T-cell (primary cell): ENCODE data around the gene AARSD1. TPM values are rescaled to one million over a fixed set of nuclear protein-coding genes. Genes with fewer than 3 reads are reported as not detected.
A peak's percentile ranks its signal among the peaks of the same experiment; 100 is the strongest.

Experiments
- ATAC-seq, 4 experiments: fragments of 200-7000 bp in 3 of 4; fragments of 150-1000 bp in 1 of 4; cut with Tn5 transposase; replicated peaks in 1 of 4; 1 replicate in 3 of 4; 2 replicates in 1 of 4; pipeline ENCODE4 v1.10.0; 2021; ENCODE audit warnings: moderate library complexity in 3 of 4, mild to moderate bottlenecking in 2 of 4, moderate number of reproducible peaks in 1 of 4
- CTCF ChIA-PET, 2 donors: fragments of 300-600 bp; sonication (Branson Sonifier 250); formaldehyde crosslinking; loops; one replicate each; lab custom pipeline; 2022; ENCODE audit warnings: antibody characterized with exemption in 2 of 2; lab: Charles Lee
- POLR2A ChIA-PET, 2 donors: fragments of 300-600 bp; sonication (Branson Sonifier 250); formaldehyde crosslinking; loops; one replicate each; lab custom pipeline; 2022; ENCODE audit warnings: antibody characterized with exemption in 2 of 2; lab: Charles Lee
- DNase-seq, 35 experiments: peaks; one replicate each; pipeline versions ENCODE4 v3.0.0 to v3.0.0-alpha.2; 2013 to 2023
- H3K27ac ChIP-seq: one replicate; pipeline ENCODE4 v1.5.1; 2013; ENCODE audit warnings: low read length
- H3K27me3 ChIP-seq, 2 experiments: replicated peaks in 1 of 2; 1 replicate in 1 of 2; 2 replicates in 1 of 2; pipeline versions ENCODE4 v1.6.1 to v1.7.0; 2013; ENCODE audit warnings: low read length in 1 of 2, mixed read lengths in 1 of 2; ENCODE audit not compliant: control insufficient read depth in 2 of 2, insufficient read depth in 2 of 2; ENCODE audit errors: extremely low read depth in 1 of 2
- H3K36me3 ChIP-seq, 2 donors: 1 replicate in 1 of 2; 2 replicates in 1 of 2; pipeline versions ENCODE4 v1.6.1 to v1.7.0; 2013; ENCODE audit warnings: low read length in 1 of 2; ENCODE audit not compliant: control insufficient read depth in 2 of 2, insufficient read depth in 1 of 2; ENCODE audit errors: extremely low read depth in 1 of 2
- H3K4me1 ChIP-seq, 2 experiments: 1 replicate in 1 of 2; 2 replicates in 1 of 2; pipeline versions ENCODE4 v1.6.1 to v1.7.0; 2013; ENCODE audit warnings: low read length in 2 of 2, mixed read lengths in 1 of 2; ENCODE audit not compliant: insufficient read depth in 2 of 2, control insufficient read depth in 1 of 2; ENCODE audit errors: extremely low read depth in 1 of 2
- H3K4me3 ChIP-seq, 2 donors: 1 replicate in 1 of 2; 2 replicates in 1 of 2; pipeline versions ENCODE4 v1.5.1 to v1.7.0; 2013; ENCODE audit warnings: mild to moderate bottlenecking in 2 of 2, low read length in 1 of 2, moderate library complexity in 1 of 2; ENCODE audit not compliant: control insufficient read depth in 1 of 2; ENCODE audit errors: extremely low read depth in 1 of 2
- H3K9me3 ChIP-seq: 2 replicates; pipeline ENCODE4 v1.7.0; 2013
- H3K27ac Mint-ChIP-seq, 2 donors: one replicate each; pipeline ENCODE4 v1.8.0; 2020 to 2021; ENCODE audit warnings: mild to moderate bottlenecking in 2 of 2, mixed read lengths in 2 of 2
- H3K27me3 Mint-ChIP-seq, 2 donors: one replicate each; pipeline ENCODE4 v1.8.0; 2021 to 2022; ENCODE audit warnings: mixed read lengths in 2 of 2
- H3K36me3 Mint-ChIP-seq: one replicate; pipeline ENCODE4 v1.8.0; 2021; ENCODE audit warnings: mixed read lengths
- H3K4me1 Mint-ChIP-seq, 3 donors: one replicate each; pipeline ENCODE4 v1.8.0; 2020 to 2022; ENCODE audit warnings: mixed read lengths in 3 of 3, mild to moderate bottlenecking in 1 of 3
- H3K4me3 Mint-ChIP-seq, 3 donors: one replicate each; pipeline ENCODE4 v1.8.0; 2020 to 2022; ENCODE audit warnings: mild to moderate bottlenecking in 3 of 3, mixed read lengths in 3 of 3, moderate library complexity in 3 of 3
- H3K9me3 Mint-ChIP-seq, 3 donors: one replicate each; pipeline ENCODE4 v1.8.0; 2020 to 2022; ENCODE audit warnings: mixed read lengths in 3 of 3
- WGBS: methylation state at CpG from one replicate; pipeline ENCODE4 v1.1.5; 2013; ENCODE audit warnings: missing lambda C conversion rate; ENCODE audit not compliant: insufficient coverage; 5-methylcytosine and 5-hydroxymethylcytosine counted together
- total RNA-seq, 35 experiments: library from RNA in 6 of 35; stranded (reverse) in 6 of 35; fragments of 120-200 nt in 1 of 35; gene quantifications; one replicate each; pipeline versions ENCODE4 v1.2.1 to v1.2.4 and lab custom pipeline; 2013 to 2026

Gene AARSD1
- total RNA-seq: 10 to 100 TPM; 54.1 to 65.2 (median 60.0) TPM
- 31.1 TPM for total RNA-seq (2013)
- total RNA-seq (lab: John Stamatoyannopoulos, UW): 1.8 to 9.5 (median 4.8) reads per million in 29 experiments

GRCh38 chr17:42964161-42964932 is at the start of gene AARSD1:
Gene AARSD1, minus strand, starts transcription at chr17:42964454. Its CDS starts 14 bp downstream, at chr17:42964440.
- Histone ChIP-seq H3K36me3 (peaks cover 0 to 29% of the 10 kb centered on the region in 2 donors), H3K27ac (peak within 1 kb of the TSS; percentile 73), H3K27me3 (peaks cover 0 to 2% of the 10 kb centered on the region in 2 experiments), H3K4me3 (peak within 1 kb of the TSS; percentile 86 to 98), H3K9me3 (no peaks in the 10 kb centered on the region), H3K4me1 (peaks cover 6 to 22% of the 10 kb centered on the region in 2 experiments)
- POLR2A ChIA-PET: interaction anchor here (0.6 to 0.7 kb wide), 2 partner anchors 48 to 132 kb away, joined by 3 read pairs; no protein-coding TSS in a partner anchor
- peak; percentile 70 to 95 (median 87) for DNase-seq
- Mint-ChIP-seq H3K36me3 (peaks cover 19% of the 10 kb centered on the region), H3K4me1 (peaks cover 14 to 19% (median 16%) of the 10 kb centered on the region in 3 donors), H3K27me3 (no peaks in the 10 kb centered on the region), H3K27ac (peak within 1 kb of the TSS; percentile 88 to 93), H3K9me3 (no peaks in the 10 kb centered on the region), H3K4me3 (peak within 1 kb of the TSS; percentile 86 to 91 (median 90))
- WGBS: 0% methylated on average over 24 of the region's 43 CpGs
- CTCF ChIA-PET: interaction anchor here (0.6 to 1.8 kb wide), 3 partner anchors 34 to 232 kb away, joined by 3 to 11 read pairs (median 7); partner anchors contain the start of gene RPL27 (in 1 of the 2)
- ATAC-seq: peak; percentile 98 to 99 (median 99)

GRCh38 chr17:43013296-43013695 is 49.0 kb upstream of the AARSD1 start:
- 92% methylated on average over 5 of the region's 8 CpGs for WGBS
- Histone ChIP-seq H3K27ac (no peak overlapping the region), H3K4me3 (no peak overlapping the region), H3K9me3 (no peaks in the 10 kb centered on the region), H3K36me3 (peaks cover 0 to 30% of the 10 kb centered on the region in 2 donors), H3K4me1 (peaks cover 0 to 14% of the 10 kb centered on the region in 2 experiments), H3K27me3 (no peaks in the 10 kb centered on the region)
- peak overlapping the region in 1 of 2 donors; percentile 24 for H3K27ac Mint-ChIP-seq
- H3K27me3 Mint-ChIP-seq: no peaks in the 10 kb centered on the region
- no peak overlapping the region for H3K4me3 Mint-ChIP-seq
- ATAC-seq (no peak), DNase-seq (no peak)
- ChIA-PET CTCF (no interaction called here), POLR2A (interaction anchor here in 1 of 2 donors (0.6 kb wide), 1 partner anchor 9 kb away, joined by 4 read pairs; the partner anchor contains the start of gene VAT1)
- H3K4me1 Mint-ChIP-seq: peaks cover 14 to 19% (median 18%) of the 10 kb centered on the region in 3 donors
- H3K36me3 Mint-ChIP-seq: peaks cover 18% of the 10 kb centered on the region
- H3K9me3 Mint-ChIP-seq: no peaks in the 10 kb centered on the region

GRCh38 chr17:43011728-43012472 is 47.6 kb upstream of the AARSD1 start:
- Mint-ChIP-seq H3K4me1 (peaks cover 11 to 23% (median 21%) of the 10 kb centered on the region in 3 donors), H3K9me3 (no peaks in the 10 kb centered on the region), H3K27me3 (no peaks in the 10 kb centered on the region), H3K4me3 (no peak overlapping the region), H3K27ac (no peak overlapping the region), H3K36me3 (peaks cover 18% of the 10 kb centered on the region)
- ChIA-PET CTCF (no interaction called here), POLR2A (no interaction called here)
- DNase-seq: no peak
- Histone ChIP-seq H3K9me3 (no peaks in the 10 kb centered on the region), H3K4me3 (no peak overlapping the region), H3K27ac (no peak overlapping the region), H3K36me3 (peaks cover 0 to 30% of the 10 kb centered on the region in 2 donors), H3K4me1 (peaks cover 2 to 22% of the 10 kb centered on the region in 2 experiments), H3K27me3 (no peaks in the 10 kb centered on the region)
- no peak for ATAC-seq
- WGBS: 99% methylated on average over 8 of the region's 15 CpGs

GRCh38 chr17:43010667-43011308 is 46.5 kb upstream of the AARSD1 start:
- Mint-ChIP-seq H3K4me1 (peaks cover 18 to 29% (median 27%) of the 10 kb centered on the region in 3 donors), H3K27ac (peak overlapping the region in 1 of 2 donors; percentile 22)
- POLR2A ChIA-PET: no interaction called here

GRCh38 chr17:43006639-43007551 is 42.6 kb upstream of the AARSD1 start, which contains the start of gene IFI35:
Gene IFI35, plus strand, starts transcription at chr17:43006784. Its CDS starts 164 bp downstream, at chr17:43006948.
- H3K4me3 Mint-ChIP-seq: peak within 1 kb of the TSS; percentile 92 to 99 (median 99)
- H3K9me3 Mint-ChIP-seq: no peaks in the 10 kb centered on the region
- H3K4me1 Mint-ChIP-seq: peaks cover 18 to 25% (median 23%) of the 10 kb centered on the region in 3 donors
- no peaks in the 10 kb centered on the region for H3K27me3 Mint-ChIP-seq
- Histone ChIP-seq H3K4me1 (peaks cover 2 to 30% of the 10 kb centered on the region in 2 experiments), H3K27ac (peak within 1 kb of the TSS; percentile 80), H3K27me3 (no peaks in the 10 kb centered on the region), H3K4me3 (peak within 1 kb of the TSS; percentile 88), H3K9me3 (no peaks in the 10 kb centered on the region), H3K36me3 (peaks cover 6 to 24% of the 10 kb centered on the region in 2 donors)
- ChIA-PET POLR2A (interaction anchor here in 1 of 2 donors (1.0 kb wide), 1 partner anchor 9 kb away, joined by 7 read pairs; the partner anchor contains the start of gene RPL27), CTCF (interaction anchor here in 1 of 2 donors (1.0 to 2.3 kb wide), 6 partner anchors 9 to 477 kb away, joined by 3 to 15 read pairs (median 4); partner anchors contain the start of genes DHX8, RPL27 and VAT1)
- peaks cover 17% of the 10 kb centered on the region for H3K36me3 Mint-ChIP-seq
- 0% methylated on average over 9 of the region's 18 CpGs for WGBS
- ATAC-seq (peak; percentile 98 to 99 (median 99)), DNase-seq (peak; percentile 68 to 90 (median 81))
- peak within 1 kb of the TSS; percentile 100 for H3K27ac Mint-ChIP-seq

More at GRCh38 chr17:43010667-43011308, 46.5 kb upstream of the AARSD1 start:
- Histone ChIP-seq H3K4me3 (no peak overlapping the region), H3K9me3 (no peaks in the 10 kb centered on the region), H3K4me1 (peaks cover 2 to 31% of the 10 kb centered on the region in 2 experiments), H3K36me3 (peaks cover 0 to 30% of the 10 kb centered on the region in 2 donors), H3K27me3 (no peaks in the 10 kb centered on the region), H3K27ac (no peak overlapping the region)
- ATAC-seq: no peak
- H3K4me3 Mint-ChIP-seq: no peak overlapping the region
- DNase-seq: no peak
- H3K27me3 Mint-ChIP-seq: no peaks in the 10 kb centered on the region
- H3K9me3 Mint-ChIP-seq: no peaks in the 10 kb centered on the region
- 100% methylated on average over 2 of the region's 5 CpGs for WGBS
- CTCF ChIA-PET: no interaction called here
- H3K36me3 Mint-ChIP-seq: peaks cover 18% of the 10 kb centered on the region
